Measurements from ENCODE around the gene SLC13A5.

- TF ChIP-seq POLR2AphosphoS5 (IDR thresholded peaks at IDR 0.05; ENCODE audit: low read depth, low read length) (no peak), ELF1 (IDR thresholded peaks at IDR 0.05; ENCODE audit: borderline replicate concordance, low read depth) (no peak), YY1 (IDR thresholded peaks at IDR 0.05; ENCODE audit: extremely low read depth, insufficient replicate concordance, low read depth, low read length) (no peak), POLR2A (IDR thresholded peaks at IDR 0.05; ENCODE audit: borderline replicate concordance, extremely low read depth, insufficient read depth, insufficient read length) (no peak), EZH2 (IDR thresholded peaks at IDR 0.05) (no peak), CEBPB (IDR thresholded peaks at IDR 0.05; ENCODE audit: low read depth) (no peak), SP1 (IDR thresholded peaks at IDR 0.05; ENCODE audit: low read depth) (no peak), REST (IDR thresholded peaks at IDR 0.05; ENCODE audit: low read depth) (no peak), TCF7L2 (IDR thresholded peaks at IDR 0.05; ENCODE audit: borderline replicate concordance, extremely low read depth, insufficient read depth, insufficient read length) (no peak), EGR1 (IDR thresholded peaks at IDR 0.05; ENCODE audit: low read depth) (no peak), ZBTB33 (IDR thresholded peaks at IDR 0.05; ENCODE audit: extremely low read depth, insufficient replicate concordance, low read length) (no peak)
- TF ChIP-seq, protein P1, sequence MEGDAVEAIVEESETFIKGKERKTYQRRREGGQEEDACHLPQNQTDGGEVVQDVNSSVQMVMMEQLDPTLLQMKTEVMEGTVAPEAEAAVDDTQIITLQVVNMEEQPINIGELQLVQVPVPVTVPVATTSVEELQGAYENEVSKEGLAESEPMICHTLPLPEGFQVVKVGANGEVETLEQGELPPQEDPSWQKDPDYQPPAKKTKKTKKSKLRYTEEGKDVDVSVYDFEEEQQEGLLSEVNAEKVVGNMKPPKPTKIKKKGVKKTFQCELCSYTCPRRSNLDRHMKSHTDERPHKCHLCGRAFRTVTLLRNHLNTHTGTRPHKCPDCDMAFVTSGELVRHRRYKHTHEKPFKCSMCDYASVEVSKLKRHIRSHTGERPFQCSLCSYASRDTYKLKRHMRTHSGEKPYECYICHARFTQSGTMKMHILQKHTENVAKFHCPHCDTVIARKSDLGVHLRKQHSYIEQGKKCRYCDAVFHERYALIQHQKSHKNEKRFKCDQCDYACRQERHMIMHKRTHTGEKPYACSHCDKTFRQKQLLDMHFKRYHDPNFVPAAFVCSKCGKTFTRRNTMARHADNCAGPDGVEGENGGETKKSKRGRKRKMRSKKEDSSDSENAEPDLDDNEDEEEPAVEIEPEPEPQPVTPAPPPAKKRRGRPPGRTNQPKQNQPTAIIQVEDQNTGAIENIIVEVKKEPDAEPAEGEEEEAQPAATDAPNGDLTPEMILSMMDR (IDR thresholded peaks at IDR 0.05 in 2 of 3, conservative IDR thresholded peaks at IDR 0.05 in 1 of 3; ENCODE audit: borderline replicate concordance in 1 of 3, insufficient read depth in 1 of 3, low read depth in 2 of 3, low read length in 2 of 3): no peak
- TF ChIP-seq, protein P2, sequence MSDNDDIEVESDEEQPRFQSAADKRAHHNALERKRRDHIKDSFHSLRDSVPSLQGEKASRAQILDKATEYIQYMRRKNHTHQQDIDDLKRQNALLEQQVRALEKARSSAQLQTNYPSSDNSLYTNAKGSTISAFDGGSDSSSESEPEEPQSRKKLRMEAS (IDR thresholded peaks at IDR 0.05): no peak
- TF ChIP-seq, protein P3, sequence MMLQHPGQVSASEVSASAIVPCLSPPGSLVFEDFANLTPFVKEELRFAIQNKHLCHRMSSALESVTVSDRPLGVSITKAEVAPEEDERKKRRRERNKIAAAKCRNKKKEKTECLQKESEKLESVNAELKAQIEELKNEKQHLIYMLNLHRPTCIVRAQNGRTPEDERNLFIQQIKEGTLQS (IDR thresholded peaks at IDR 0.05): no peak
Observed at GRCh38 chr17:6712854-6713129, 377 bp downstream of the SLC13A5 start.
